Measurements from ENCODE around the gene FHDC1. TPM values are rescaled to one million over a fixed set of nuclear protein-coding genes. Genes with fewer than 3 reads are reported as not detected.

The FHDC1 gene
- total RNA-seq, 1 donor from 2014 or later, result 2.1 TPM

DNA sequence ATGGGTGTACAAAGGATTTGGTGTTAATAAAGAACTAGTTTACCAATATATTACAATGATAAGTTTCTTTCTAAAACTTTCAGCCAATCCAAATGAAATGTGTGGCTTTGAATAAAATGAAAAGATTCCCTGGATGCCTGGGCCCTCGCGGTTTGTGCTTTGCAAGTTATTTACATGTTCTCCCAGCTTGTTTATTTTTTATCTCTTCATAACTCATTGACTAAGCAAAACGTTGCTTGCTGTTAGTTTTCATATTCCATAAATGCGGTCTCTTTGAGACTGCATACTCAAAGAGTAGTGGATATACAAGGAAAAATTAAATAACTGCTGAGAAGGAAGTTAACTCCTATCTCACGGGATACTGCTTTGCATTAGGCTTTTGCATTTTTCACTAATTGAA, 26.0 kb downstream of the FHDC1 start:
- TF ChIP-seq, protein P1, sequence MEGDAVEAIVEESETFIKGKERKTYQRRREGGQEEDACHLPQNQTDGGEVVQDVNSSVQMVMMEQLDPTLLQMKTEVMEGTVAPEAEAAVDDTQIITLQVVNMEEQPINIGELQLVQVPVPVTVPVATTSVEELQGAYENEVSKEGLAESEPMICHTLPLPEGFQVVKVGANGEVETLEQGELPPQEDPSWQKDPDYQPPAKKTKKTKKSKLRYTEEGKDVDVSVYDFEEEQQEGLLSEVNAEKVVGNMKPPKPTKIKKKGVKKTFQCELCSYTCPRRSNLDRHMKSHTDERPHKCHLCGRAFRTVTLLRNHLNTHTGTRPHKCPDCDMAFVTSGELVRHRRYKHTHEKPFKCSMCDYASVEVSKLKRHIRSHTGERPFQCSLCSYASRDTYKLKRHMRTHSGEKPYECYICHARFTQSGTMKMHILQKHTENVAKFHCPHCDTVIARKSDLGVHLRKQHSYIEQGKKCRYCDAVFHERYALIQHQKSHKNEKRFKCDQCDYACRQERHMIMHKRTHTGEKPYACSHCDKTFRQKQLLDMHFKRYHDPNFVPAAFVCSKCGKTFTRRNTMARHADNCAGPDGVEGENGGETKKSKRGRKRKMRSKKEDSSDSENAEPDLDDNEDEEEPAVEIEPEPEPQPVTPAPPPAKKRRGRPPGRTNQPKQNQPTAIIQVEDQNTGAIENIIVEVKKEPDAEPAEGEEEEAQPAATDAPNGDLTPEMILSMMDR (conservative IDR thresholded peaks at IDR 0.05; ENCODE audit: low read depth, low read length), result no peak
- no peak for DNase-seq (ENCODE audit: low read depth)
- H3K4me3 ChIP-seq (ENCODE audit: low read depth, low read length), result no peak overlapping the region

DNA sequence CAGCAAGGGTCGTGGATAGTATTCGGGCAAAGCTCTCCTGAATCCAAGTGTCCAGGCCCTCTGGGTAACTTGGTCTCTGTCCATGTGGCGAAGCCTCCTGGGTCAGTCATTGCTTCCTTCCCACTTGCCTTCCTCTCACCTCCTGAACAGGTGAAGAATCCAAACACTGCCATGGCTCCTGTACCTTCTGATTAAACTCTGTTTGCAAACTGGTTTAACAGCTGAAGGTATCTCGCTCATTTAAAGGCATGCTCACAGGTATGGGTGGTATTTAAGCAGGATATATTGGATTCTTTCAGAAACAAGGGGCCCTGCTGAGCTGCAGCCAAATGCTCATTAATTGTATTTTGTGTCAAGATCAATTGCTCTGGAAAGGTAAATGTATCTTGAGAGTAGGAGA, 28.2 kb downstream of the FHDC1 start:
- TF ChIP-seq, protein P1 (conservative IDR thresholded peaks at IDR 0.05; ENCODE audit: low read depth, low read length), result no peak
- no peak for DNase-seq (ENCODE audit: low read depth)

DNA sequence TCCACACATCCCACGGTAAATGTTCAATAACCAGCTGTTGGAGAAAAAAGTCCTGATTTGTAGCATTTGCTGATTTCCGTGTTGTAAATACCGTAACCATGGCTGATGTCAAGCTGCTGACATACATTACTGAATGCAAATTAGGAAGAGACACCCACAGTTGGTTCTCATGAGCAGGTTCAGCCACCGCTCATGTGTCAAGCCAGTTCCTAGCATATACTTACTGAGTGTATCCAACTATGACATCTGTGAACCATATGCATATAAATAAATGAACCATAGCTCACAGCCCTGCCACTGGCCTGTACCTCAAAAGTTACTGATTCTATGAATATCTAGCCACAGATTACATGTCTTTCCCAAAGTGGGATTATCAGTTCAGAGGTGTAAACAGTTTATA, 29.5 kb downstream of the FHDC1 start:
- DNase-seq (ENCODE audit: low read depth), result no peak
- TF ChIP-seq, protein P1 (conservative IDR thresholded peaks at IDR 0.05; ENCODE audit: low read depth, low read length), result no peak
- H3K4me3 ChIP-seq (ENCODE audit: low read depth, low read length), result no peak overlapping the region

More for the DNA sequence above, 28.2 kb downstream of the FHDC1 start:
- H3K4me3 ChIP-seq (ENCODE audit: low read depth, low read length), result no peak overlapping the region

DNA sequence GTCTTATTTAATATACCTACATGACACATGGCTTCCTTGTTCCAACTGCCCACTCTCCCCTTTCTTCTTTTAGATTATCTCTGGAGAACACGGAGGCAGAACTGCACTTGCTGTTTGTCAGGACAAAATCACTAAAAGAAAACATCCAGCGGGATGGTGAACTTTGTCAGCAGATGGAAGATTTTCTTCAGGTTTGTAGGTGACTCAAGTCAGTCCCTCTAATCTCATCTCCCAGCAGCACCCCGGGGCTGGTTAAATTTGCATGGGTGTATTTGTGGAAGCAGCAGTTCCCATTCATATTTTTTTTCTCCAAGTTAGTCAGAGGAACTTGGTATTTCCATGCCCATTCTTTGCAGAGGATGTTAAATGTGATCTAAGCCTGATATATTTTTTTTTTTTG, 31.8 kb downstream of the FHDC1 start:
- H3K4me3 ChIP-seq (ENCODE audit: low read depth, low read length), result no peak overlapping the region
- no peak for DNase-seq (ENCODE audit: low read depth)
- TF ChIP-seq, protein P1 (conservative IDR thresholded peaks at IDR 0.05; ENCODE audit: low read depth, low read length), result no peak

DNA sequence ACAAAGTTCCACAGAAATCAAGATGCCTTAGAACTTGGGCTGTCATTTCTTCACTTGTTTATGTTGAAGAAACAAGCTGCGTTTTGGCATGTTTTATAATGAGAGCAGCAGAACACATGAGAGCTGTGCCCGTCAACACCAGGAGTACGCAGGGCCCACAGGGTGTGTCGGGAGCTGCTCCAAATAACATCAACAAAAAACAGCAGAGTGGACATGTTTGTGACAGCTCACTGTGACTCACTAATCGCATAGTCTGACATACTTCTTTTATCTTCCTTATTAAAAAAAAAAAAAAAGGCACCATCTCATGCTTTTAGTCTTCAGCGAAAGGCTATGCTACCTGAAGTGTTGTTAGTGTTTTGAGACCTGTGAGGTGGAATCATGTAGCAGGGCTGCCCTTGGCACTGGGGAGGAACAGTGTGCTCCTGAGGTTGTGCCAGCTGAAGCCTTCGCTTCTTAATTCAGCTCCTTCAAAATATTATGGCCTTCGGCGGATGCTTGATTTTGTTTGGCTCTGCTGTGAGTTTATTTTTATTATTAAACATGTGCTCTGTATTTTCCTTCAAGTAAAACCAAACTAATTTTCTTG, 32.8 kb downstream of the FHDC1 start:
- TF ChIP-seq, protein P1 (conservative IDR thresholded peaks at IDR 0.05; ENCODE audit: low read depth, low read length), result no peak
- no peak for DNase-seq (ENCODE audit: low read depth)

DNA sequence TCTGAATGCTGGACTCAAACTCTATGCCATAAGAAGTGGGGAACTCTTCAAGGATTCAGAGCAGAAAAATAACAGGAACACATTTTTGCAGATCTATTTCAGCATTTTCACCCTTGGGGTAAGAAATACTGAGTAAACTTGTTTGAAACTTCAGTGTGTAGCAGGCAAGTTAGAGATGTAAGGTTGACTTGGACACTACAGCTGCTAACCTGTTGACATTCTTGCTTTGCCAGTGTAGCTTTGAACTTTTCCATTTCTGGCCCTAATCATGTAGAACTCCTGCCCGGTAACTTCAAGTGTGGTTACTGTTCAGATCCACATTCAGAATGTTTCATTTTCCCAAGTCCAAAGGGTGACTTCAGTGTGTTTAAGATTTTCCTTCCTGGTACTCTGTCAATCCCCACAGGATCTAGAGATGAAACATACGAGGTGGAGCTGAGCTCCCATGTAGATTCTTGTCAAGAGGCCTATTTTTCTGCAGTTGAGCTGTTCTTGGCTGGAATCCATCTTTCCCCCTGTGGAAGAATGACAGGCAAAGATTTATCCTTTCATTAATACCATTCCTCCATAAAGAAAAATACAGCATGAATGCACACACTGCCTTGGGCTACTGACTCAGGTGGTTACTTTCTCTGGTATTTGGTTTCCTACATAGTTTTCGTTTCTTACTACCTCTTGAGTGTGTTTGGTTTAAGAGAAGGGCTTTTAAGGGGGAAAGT, 34.1 kb downstream of the FHDC1 start:
- TF ChIP-seq, protein P1 (conservative IDR thresholded peaks at IDR 0.05; ENCODE audit: low read depth, low read length), result no peak
- H3K4me3 ChIP-seq (ENCODE audit: low read depth, low read length), result no peak overlapping the region
- DNase-seq (ENCODE audit: low read depth), result no peak

More for the DNA sequence above, 32.8 kb downstream of the FHDC1 start:
- H3K4me3 ChIP-seq (ENCODE audit: low read depth, low read length), result no peak overlapping the region

DNA sequence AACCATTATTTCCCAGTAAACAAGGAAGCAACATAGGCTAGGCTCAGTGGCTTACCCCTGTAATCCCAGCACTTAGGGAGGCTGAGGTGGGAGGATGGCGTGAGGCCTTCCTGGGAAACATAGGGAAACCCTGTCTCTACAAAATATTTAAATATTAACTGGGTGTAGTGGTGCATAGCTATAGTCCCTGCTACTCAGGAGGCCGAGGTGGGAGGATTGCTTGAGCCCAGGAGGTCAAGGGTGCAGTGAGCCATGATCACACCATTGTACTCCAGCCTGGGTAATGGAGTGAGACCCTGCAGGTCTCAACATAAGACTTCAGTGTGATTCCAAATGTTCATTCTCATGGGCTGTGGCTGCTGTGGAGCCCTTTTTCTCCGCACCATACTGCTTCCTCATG, 34.9 kb downstream of the FHDC1 start:
- DNase-seq (ENCODE audit: low read depth), result no peak
- TF ChIP-seq, protein P1 (conservative IDR thresholded peaks at IDR 0.05; ENCODE audit: low read depth, low read length), result no peak
- no peak overlapping the region for H3K4me3 ChIP-seq (ENCODE audit: low read depth, low read length)
